HG03469 (cell line): Measurements from ENCODE around the gene MSRB2.
"Not testable (repeated sequence)": the region's sequence is repeated elsewhere in the genome, so short reads cannot be mapped to it uniquely, and the experiment has no call there.

Experiments used
- ATAC-seq: cut with Tn5 transposase; IDR thresholded peaks from one replicate; pipeline ENCODE4 v1.9.1; 2021; ENCODE audit warnings: mild to moderate bottlenecking, moderate library complexity, moderate number of reproducible peaks; ENCODE audit not compliant: unreplicated experiment

The MSRB2 gene

DNA sequence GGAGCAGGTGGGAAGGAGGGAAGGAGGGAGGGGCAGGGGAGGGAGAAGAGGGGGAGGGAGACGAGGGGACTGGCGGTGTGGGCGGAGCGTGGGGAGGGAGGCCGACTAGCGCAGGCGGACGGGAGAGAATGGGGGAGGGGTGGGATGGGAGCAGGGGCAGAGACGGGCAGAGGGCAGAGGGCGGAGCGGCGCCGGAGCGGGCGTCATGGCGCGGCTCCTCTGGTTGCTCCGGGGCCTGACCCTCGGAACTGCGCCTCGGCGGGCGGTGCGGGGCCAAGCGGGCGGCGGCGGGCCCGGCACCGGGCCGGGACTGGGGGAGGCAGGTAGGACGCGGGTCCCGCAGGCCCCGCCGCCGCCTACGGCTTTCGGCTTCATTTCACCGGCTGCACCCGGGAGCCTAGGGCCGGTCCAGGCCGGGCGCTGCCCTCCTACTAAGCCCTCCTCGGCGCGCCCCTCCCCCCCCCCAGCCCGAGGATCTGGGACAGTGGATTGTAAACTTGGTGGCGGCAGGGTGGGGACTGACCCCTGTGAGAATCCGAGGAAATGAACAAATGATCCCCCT is at the start of gene MSRB2:
Gene MSRB2 (plus strand): TSS at position 176 of the 562 bp plus-strand sequence. CDS start 30 bp downstream, at position 206.
- peak; percentile 63 for ATAC-seq

DNA sequence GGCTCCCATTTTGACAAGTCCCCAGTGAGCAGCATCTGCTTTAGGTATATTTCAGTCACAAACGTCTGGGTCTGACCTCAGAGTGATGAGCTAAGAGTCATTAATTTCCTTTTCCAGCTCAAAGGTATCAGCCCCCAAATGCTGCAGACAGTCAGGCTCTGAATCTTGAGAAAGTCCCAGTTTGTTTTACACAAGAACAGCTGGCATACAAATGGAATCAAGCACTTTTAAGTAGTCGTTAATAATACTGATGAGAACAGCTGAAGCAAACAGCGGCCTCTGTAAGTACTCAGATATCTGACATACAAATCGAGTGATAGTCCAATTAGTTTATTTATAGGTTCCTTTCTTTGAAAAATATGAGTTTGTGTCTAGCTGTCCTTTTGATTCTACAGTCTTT is 49.4 kb upstream of the MSRB2 start:
- ATAC-seq, result no peak

DNA sequence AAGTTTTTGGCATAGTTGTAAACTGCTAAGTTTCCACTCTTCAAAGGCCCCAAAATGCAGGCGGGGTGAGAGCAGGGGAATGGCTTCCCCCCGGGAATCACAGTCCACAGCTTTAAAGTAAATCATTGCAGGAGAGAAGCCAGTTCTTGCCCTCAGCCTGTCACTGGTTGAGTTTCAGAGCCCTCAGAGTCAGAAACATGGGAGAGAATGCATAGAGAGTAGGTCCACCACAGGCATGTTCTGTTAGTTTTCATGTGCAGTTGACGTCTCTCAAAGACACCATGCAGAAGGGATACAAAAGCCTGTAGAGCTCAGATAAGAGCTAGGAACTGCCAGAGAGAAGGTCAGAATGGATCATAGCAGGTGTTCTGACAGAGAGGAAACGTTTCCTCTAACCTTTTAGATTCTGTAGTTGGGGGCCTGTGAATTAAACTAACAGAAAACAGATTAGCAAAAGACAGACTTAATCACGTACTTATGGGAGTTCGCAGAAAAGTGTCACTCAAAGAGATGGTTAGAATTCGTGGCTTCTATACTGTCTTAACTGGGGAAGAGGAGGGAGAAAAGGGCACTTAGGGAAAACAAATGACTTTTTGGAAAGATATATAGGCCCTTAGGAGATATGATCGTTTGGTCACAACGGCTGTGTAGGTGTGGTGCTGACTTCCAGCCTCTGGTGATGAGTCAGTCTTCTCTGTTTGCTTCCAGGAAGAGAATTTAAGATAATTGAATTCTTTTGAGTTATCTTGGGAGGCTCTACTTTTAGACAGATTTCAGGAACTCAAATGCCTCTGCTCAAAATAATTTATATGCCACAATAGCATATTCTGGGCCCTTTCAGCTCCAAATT is 48.0 kb upstream of the MSRB2 start:
- ATAC-seq, result no peak

DNA sequence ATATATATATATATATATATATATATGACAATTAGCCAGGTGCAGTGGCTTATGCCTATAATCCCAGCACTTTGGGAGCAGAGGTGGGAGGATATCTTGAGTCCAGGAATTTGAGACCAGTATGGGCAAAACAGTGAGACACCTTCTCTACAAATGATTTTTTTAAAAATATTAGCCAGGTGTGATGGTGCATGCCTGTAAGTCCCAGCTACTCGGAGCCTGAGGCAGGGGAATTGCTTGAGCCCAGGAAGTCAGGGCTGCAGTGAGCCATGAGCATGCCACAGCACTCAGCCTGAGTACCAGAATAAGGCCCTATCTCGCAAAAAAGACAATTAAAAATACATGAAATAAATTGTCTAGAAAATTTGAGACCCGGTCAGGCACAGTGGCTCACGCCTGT is 47.2 kb upstream of the MSRB2 start:
- no peak for ATAC-seq

DNA sequence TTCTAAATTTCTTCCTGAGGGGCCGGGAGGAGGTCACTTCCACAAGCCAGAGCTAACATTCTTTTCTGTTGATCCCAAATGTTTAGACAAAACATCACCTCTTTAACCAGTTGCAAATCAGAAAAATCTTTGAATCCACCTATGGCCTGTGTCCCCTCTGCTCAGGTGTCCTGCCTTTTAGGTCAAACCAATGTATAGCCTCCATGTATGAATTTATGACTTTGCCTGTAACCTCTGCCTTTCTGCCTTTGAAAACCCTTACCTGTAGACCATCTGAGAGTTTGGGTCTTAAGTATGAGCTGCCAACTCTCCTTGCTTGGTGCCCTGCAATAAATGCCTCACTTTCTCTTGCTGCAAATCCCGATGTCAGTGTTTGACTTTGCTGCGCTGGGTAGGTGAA is 44.1 kb upstream of the MSRB2 start:
- ATAC-seq, result no peak

DNA sequence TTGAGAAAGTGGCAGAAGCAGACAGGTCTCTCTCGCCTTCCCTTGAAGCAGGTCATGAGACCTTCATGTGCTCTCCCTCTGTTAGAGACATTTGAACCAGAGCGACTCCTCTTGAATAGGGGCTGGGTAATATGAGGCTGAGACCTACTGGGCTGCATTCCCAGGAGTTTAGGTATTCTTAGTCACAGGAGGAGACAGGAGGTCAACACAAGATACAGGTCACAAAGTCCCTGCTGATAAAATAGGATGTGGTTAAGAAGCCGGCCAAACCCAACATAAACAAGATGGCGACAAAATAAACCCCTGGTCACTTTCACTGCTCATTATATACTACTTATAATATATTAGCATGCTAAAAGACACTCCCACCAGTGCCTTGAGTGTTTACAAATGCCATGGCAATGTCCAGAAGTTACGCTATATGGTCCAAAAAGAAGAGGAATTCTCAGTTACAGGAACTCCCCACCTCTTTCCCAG is 43.5 kb upstream of the MSRB2 start:
- ATAC-seq, result no peak

DNA sequence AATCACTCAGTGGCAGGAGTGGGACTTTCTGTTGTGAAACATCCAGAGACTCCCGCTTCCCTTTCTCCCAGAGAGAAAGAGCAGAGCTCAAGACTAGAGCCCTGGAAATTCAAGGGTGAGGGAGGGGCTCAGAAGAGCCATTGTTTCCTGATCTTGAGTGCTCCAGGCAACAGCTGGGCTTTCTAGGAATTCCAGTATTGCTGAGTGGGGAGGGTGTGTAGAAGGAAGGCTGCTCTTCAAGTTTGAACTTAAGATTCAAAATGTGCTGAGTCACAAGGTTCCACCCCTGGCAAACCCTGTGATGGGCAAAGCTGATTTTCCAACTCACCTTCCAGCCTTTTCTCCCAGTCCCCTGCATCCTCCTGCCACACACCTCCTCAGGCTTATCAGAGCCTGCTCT is 42.3 kb upstream of the MSRB2 start:
- ATAC-seq, result no peak

DNA sequence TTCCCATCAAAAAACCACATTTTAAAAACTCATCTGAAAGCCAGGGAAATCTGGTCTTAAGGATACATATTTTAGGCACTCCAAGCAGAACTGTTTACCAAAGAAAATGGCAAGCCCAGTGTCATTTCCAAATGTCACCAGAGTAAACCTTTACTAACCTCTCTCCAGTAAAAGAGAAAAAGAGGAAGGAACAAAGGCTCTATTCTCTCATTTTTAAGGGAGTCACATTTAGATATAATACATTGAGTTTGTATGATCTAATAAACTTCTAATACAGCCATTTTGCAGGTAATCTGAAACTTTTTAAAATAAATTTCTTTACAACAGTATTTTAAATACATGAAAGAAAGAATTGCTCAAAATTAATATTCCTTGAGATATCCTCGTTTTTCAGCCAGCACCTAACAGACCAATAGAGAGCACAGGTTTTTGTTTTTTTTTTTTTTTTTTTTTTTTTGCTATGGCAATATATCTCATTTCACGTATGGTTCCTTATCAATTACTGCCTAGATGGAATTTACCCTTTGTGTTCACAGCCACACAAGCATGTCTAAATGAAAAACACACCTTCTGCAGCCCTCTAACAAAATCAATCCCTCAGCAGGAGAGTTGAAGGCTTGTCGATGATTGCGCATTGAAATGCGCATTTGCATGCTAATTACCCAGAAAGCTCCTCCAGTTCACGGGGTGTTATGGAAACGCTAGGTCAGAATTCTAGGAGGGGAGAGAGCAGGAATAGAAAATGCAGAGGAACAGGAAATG is 39.8 kb upstream of the MSRB2 start:
- ATAC-seq, result no peak

DNA sequence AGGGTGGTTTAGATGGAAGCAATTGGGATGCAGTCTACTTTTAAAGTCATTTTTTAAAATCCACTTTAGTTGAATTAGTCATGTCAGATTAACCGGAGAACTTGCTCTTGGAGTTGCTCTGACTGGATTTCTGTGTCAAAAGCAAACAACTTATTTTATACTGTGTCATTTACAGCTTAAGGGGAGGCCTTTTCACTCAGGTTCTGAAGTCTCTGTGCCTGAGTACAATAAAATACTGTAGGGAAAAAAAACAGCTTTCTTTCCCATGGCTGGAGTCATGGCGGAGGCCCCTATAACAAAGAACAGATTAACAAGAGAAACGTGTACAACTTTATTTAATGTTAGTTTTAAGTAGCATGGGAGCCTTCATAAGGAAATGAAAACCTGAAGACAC is 39.2 kb upstream of the MSRB2 start:
- ATAC-seq, result no peak

DNA sequence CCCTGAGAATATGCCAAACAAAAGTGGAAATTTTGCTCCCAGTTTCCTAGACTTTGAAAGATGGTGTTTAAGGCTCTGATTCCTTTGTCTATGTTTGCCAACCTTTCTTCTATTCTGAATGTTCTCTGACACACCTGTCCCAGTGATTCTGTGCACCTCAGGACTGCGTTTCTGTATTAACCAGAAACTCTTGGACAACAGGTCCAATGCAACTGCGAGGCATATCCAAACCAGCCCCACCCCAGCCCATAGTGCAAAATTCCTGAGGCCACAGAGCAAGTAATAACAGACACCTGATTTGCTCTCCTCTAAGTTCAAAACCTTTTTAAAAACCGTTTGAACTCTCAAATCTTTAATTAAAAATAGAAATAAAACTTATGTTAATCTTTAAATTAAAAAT is 37.0 kb upstream of the MSRB2 start:
- ATAC-seq, result no peak

DNA sequence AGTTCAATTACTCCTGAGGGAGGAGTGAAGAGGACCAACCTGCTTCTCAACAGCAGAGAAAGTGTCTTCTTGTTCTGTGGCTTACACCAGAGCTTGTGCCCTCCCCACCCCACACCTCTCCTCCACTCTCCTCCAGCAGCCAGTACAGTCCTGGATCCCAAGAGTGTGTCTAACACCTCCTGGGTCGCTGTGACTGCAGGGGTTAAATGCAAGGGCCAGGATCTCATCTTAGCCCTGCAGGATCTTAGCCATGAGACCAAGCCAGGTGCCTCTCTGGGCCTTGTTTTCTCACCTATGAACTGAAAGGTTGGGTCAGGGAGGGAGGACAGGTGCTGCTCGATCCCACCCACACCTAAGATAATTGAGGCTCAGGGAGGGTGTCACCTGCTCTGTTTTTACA is 34.5 kb upstream of the MSRB2 start:
- ATAC-seq, result no peak

DNA sequence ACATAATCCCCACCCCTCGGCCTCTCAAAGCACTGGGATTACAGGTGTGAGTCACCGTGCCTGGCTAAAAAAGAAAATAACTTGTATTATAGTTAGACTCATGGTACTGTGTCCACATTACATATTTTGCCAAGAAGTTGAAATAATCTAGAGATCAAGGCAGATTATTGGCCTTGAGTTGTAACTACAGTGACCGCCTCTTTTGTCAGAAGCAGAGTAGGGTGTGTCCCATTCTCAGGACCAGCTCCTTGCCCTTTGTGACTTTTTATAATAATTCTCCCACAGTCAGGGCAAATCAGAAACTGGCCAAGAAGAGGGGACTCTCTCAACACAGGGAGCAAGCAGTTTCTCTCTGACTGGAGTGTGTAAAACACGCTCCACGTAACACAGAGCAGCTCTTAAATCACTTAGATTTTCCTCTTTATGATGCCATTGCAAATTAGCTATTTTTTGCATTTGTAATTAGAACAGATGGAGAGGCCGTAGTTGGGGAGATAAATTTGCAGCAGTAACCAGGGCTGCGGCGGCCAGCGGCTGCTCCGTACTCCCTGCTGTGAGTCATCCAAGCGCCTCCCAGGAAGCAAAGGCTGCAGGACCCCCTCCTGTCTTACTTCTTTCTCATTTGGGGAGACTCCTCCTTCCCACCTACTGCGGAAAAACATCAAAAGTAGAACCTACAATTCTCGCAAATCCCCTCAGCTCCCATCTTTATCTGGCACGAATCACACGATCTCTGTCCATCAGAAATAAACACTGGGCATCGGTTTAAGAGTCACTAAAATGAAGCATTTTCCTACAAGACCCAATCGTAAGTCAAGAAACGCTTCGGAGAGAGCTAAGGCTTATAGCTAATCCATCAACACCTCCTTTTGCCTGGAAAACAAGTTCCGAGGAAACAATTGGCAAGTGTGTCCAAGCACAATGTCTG is 32.1 kb upstream of the MSRB2 start:
- no peak for ATAC-seq

DNA sequence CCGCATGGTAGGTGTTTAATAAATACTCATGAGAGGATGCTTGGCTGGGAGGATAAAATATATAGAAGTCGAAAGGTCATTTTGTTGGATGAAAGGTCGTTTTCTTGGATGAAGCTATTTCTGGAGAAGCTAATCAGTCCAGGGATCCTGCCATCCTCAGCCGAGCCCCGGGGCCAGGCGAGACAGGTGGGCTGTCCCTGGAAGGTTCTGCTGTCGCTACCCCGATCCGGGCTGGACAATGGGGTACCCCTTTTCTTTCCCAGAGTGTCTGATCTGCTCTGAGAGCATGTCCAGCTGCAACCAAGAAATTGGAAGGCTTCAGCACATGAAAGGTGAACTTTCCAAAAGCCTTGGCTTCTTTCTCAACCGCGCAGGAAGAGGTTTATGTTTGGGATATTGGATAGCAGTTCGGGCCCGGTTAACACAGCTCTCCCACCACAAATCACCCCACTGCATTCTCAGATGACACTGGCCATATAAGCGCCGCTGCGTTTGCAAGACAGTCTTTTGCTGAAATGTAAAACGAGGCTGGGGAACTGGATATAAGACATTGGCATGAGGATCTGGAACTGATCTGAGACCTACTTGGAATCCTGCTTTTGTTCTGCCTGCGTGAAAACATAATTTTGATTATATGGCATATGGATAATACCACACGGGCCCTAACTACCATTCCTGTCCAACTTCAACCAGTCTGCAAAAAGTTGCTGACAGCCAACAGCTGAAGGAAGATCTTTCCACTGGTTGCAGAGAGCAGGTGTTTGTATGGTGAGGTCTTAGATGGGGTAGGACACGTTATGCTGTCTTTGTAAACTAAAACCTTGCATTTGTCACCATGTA is 31.2 kb upstream of the MSRB2 start:
- no peak for ATAC-seq

DNA sequence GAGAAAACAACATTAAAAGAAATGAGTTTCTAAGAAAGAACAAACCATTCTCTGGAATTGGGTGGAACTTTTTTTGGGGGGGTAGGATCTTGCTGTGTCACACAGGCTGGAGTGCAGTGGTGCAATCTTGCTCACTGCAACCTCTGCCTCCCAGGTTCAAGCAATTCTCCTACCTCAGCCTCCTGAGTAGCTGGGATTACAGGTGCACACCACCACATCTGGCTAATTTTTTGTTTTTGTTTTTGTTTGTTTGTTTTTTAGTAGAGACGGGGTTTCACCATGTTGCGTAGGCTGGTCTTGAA is 30.6 kb upstream of the MSRB2 start:
- not testable (repeated sequence) for ATAC-seq

DNA sequence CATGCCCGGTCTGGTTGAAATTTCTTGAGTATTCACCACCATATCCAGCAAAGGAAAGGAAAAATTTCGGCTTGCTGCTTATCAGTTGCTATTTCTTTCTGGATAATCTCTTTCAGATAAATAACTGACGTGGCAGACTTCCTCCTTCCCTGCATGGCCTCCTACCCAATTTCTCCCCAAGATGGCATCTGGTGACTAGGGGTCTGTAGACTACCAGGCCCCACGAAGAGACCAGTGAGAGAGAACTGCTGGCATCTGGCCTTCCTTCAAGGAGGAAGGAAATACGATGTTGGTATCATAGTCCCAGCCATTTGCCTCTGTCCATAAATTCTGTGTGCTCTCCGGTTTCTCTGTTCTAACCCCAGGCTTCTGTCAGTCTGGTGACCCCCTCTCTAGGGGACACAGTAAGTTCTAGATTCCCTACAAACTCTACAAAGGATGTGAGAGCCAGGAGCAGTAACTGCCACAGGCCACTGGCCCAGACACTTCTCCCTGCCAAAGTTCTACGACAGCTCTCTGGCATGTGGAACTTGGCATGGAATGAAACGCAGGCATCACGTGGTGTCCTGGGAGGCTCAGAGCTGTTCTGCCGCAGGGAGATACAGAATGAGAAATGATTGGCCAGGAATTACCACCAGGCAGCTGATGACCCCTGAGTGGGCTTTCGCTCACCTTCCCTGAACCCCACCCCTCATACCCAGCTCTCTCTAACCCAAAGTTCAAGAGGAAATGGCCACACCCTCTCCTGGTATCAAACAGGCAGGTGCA is 30.0 kb upstream of the MSRB2 start:
- ATAC-seq, result no peak

DNA sequence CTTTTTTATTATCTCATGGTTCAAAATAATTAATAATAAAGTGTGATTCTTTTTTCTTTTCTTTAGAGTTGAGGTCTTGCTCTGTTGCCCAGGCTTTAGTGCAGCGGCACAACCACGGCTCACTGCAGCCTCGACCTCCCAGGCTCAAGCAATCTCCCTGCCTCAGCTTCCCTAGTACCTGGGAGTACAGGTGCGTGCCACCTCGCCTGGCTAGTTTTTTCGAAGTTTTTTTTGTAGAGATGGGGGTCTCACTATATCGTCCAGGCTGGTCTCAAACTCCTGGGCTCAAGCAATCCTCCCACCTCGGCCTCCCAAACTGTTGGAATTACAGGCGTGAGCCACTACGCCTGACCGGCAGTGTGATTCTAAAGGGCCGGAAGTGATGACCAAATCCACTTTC is 28.0 kb upstream of the MSRB2 start:
- no peak for ATAC-seq

DNA sequence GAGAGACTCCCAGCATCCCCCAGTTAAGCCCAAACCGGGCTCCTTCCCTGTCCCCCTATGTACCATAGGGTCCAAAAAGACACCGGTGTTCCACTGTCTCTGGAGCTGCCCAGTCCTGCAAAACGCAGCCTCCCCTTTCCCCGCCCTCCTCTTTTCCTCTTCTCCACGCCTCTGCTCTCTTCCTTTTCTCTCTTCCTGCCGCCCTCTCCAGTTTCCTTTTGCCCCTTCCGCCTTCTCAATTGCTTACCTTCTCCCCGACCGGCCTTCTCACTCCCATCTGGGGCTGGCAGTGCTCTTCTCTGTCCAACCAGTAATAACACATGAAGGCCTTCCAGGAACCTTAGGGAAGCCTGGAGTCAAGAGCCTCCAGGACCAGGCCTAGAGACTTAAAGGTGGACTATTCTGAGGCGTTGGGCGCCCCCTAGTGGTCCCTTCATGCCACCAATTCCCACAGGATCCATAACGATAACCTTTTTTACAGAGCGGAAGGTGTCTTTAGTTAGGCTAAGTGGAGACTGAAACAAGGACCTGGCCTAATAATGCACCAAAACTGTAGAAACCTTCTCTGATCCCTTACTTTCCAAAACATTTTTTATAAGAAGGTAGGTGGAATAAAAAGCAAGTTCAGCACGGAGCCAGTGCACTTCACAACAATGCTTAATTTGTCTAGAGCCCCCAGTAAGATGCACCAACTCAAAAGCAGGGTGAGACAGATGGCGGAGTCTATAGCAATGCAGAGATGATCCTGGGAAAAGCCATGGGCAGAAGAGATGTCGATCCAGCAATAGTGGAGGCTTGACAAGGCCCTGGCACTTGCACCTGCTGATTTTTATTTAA is 27.2 kb upstream of the MSRB2 start:
- no peak for ATAC-seq

DNA sequence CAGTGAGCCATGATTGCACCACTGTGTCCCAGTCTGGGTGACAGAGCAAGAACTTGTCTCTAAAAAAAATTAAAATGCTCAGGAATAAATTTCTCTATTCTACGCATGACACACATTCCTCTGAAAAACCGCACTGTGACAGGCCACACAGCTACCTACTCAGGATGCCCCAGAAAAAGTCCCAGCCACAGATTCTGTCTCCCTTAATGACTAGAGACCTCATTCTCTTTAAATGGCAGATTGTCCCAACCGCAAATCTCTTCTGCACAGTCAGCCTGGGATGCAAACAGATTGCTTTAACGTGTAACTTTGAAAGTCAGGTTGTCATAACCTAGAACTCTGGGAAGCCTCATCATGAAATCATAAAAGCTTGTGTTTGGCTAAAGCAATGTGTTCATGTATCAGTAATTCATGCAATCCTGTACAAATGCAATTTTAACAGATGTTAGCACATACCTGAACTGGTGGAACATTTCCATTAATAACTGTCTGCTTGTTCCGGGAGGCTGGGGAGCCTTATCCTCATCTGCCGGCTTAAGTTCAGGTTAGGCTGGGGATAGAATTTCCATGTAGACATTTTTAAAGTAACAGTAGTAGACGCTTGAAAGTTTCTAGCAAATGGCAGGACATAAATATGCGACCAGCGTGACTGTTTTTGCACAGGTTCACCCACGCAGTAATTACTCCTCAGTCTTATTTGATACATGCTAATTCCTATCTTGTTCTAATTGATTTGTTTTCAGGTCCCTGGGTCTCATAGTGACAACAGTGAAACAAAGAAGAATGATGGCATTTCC is 26.2 kb upstream of the MSRB2 start:
- ATAC-seq, result no peak
